ENCODE data around the gene JAZF1.

Gene JAZF1

GRCh38 chr7:28008171-28008570 lies 172.4 kb downstream of the JAZF1 start:
- DNase-seq (ENCODE audit: low spot score) = no peak

DNA sequence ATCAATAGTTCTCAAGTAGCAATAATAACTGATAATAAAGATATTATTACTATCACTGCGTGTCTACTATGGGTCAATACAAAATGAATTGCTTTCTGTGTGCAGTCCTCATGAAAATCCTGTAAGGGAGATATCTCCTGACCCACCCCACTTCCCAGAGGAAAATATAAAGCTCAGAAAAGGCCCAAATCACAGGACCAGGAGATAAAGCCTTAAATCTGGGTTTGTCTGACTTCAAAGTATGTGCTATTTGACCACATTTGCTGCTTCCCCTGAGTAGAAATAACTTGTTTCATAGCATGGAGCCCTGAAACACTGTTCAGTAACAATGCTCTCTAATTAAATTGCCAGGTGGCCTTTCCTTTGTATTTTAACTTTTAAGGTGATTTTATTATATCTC lies 174.1 kb downstream of the JAZF1 start:
- no peak for DNase-seq (ENCODE audit: low spot score)

- DNase-seq (ENCODE audit: low spot score) = no peak
Measured at GRCh38 chr7:28005847-28006231, 174.8 kb downstream of the JAZF1 start.

GRCh38 chr7:28005075-28005846 lies 175.3 kb downstream of the JAZF1 start:
- no peak for DNase-seq (ENCODE audit: low spot score)

DNA sequence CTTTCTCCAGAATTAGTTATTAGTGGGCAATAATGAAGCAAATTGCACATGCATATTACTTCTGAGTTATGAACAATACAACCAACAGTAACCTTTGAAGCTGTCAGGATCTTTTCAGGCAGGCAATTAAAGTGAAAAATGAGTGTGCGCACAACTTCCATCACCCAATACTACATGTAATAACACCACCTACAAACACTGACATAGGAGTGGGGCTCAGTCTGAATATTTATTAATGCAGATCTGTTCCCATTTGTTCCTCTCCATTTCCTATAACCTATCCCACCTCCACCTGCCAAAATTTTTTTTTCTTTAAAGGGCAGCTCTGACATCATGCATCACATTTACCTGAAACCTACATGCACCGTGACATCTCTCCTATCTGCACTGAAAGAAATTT lies 177.2 kb downstream of the JAZF1 start:
- no peak for DNase-seq (ENCODE audit: low spot score)

DNA sequence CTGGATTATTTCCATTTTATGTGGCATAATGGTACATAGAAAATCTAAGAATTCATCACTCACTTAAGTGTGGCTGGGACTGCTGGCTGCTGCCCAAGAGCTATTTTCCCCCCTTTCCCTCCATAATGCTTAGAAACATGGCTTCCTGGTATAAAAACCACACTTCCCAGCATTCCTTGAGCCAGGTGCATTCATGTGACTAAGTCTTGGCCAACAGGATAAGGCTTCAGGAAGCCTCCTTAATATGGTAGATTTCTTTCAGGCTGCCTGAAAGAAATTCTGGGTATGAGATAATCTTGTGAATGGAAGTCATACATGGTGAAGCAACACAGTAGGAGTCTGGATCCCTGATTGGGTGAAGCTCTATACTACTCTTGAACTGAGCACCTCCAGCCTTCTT lies 178.0 kb downstream of the JAZF1 start:
- DNase-seq (ENCODE audit: low spot score) = peak; percentile 17

DNA sequence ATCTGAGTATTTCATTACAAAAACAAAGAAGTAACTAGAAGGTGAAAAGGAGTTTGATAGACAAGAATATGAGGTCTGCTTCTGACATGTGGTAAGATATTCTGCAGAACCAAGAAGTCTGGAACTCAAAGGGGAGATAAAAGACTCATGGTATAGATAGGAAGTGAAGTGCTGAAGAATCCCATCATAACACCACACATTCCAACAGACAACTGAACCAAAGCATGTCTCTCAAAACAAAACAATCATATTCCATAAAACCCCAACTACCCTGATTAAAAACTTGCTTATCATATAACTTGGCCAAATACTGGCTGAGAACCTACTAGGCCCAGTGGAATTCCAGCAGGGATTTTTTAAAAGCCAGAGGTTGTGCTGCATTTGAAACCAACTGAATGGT lies 178.7 kb downstream of the JAZF1 start:
- DNase-seq (ENCODE audit: low spot score) = no peak

DNA sequence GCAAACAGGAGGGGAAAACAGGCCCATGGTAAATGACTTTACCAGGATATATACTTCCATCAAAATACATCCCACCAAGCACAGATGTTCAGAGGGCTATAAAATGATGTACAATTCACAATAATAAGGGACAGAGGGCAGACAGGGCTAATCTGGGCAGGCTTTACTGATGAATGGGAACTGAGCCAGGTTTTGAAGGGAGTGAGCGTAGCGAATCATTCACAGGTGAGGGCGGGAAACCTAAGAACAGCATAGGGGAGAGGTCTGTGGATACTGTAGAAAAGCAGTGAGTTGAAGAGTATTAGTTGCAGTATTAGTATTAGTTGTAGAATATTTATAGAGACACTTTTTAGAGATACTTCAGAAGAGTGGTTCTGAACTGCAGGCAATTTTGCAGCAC lies 180.8 kb downstream of the JAZF1 start:
- no peak for DNase-seq (ENCODE audit: low spot score)

DNA sequence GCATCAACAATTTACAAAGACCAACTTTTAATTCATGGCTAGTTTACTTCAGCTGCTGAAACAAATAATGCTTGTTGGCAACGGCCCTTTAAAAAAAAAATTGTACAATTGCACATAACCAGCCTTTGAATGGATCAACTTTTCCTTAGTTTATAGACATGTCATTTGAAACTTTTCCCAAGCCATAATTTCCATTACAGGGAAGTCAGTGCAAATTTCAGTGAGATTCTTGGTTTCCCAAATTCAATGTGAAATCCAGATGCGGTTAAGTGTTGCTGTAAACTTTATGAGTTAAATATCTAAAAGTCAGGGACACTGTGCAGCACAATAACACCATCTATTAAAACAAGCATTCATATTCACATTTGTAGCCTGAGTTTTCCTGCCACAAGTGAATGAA lies 182.2 kb downstream of the JAZF1 start:
- DNase-seq (ENCODE audit: low spot score) = no peak

DNA sequence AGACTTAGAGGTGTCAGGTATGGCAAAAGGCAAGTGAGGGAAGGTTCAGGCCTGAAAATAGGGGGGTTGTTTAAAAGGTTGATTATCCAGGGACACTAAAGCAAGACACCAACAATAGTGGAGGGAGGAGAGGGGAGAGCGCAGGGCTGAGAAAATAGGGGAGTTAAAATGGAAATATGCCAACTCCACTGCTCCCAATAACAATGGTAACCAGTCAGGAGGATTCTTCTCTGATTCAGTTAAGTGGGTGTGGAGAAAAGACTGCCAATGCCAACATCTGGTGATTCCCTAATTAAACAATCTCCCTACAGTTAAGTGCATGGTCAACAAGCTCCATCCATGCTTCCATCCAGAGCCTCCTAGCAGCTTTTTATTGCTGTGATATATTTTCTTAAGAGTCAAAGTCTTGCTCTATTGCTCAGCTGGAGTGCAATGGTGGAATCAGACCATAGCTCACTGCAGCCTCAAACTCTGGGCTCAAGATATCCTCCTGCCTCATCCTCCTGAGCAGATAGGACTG lies 183.3 kb downstream of the JAZF1 start:
- no peak for DNase-seq (ENCODE audit: low spot score)

DNA sequence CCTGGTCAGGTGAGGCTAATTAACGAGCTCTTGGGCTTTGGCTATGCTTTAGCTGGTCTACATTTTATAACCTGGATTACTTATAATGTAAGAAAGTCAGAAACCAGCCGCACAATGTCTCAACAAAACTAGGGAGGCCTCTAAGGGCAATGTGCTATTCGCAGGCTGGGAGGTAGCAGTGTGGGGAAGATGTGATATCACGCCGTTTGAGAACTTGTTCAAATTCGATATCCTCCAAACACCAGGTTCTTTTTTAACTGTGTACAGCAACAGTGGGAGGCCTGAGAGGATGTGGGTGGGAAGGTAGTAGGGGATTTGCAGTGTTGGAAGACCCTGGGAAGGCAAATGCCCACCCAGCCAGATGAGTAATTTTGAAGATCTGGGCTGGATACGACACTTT lies 184.5 kb downstream of the JAZF1 start:
- no peak for DNase-seq (ENCODE audit: low spot score)

GRCh38 chr7:27995228-27995627 lies 185.4 kb downstream of the JAZF1 start:
- no peak for DNase-seq (ENCODE audit: low spot score)

- peak; percentile 82 for DNase-seq (ENCODE audit: low spot score)
Measured at GRCh38 chr7:27994639-27995038, 186.0 kb downstream of the JAZF1 start.

DNA sequence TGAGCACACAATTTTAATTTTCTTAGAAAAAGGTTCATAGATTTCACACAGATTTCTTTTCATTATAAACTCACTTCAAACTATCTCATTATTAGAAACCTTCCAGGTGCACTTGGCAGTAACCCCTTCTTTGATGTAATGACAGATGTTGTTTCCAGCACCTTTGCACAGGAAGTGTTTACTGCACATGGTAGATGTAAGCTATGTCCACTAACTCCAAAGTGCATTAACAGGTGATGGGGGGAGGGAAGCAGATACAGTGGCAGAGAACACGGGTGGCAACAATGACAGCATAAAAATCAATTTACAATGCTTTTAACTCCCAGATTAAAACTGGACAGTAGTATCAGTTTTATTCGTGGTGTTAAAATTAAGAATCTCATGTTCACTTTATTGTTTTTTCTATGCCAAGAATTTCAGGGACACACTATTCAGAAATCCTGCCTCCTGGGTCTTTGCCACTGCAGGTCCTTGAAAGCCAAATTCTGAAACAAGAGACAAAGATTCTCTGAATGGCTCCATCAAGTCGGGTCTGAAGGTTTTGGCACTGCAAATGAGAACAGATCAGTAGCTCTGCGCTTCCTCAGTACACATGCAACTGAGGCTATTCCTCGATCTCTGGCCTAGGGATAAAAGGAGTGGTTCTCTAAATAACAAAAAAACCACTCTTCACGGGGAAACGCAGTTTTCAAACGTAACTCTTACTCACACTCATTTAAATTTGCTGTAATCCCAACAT lies 187.7 kb downstream of the JAZF1 start:
- DNase-seq (ENCODE audit: low spot score) = peak; percentile 31

- DNase-seq (ENCODE audit: low spot score) = no peak
Measured at GRCh38 chr7:27992097-27992496, 188.5 kb downstream of the JAZF1 start.

DNA sequence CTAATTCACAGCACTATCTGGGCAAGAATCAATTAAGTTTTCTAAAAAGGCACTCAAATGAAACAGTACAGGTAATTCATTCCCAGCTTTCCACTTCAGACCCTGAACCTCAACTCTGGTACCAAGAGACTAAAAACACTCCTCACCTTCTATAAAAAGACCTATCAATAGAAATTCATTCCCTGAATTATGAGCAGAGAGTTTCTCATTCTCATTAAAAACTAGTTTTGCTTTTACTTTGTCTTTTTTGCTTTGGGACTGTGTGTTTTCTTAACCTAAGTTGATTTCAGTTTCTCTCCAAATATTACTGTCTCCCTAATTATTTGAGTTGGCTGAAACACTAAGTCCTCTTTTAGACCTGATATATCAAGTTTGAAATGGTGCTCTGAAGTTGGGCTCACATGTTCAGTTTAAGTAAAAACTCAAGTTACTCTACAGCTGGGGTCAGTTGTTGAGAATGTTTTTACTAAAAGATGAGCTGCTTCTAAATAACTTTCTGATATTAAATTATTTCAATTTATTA lies 189.5 kb downstream of the JAZF1 start:
- DNase-seq (ENCODE audit: low spot score) = no peak

DNA sequence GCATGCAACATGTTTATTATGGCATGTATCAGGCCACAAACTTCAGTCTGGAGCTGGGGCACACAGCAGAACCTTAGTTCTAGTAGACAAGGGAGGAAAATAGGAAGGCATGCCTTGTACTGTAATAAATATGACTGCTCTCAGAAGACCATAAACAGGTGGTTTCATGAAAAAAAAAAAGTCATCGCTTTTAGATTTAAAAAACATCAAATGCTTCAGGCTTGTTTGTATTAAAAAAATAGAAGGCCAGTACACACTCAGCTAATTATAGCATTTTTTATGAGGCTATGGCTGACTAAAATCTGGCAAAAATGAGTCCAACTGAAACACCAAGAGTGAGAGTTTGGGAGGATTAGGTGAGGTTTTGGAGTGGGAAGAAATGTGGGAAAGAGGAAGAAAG lies 204.1 kb downstream of the JAZF1 start:
- no peak for DNase-seq (ENCODE audit: low spot score)

- DNase-seq (ENCODE audit: low spot score) = no peak
Measured at GRCh38 chr7:27973625-27974024, 207.0 kb downstream of the JAZF1 start.

GRCh38 chr7:27972276-27972675 lies 208.3 kb downstream of the JAZF1 start:
- no peak for DNase-seq (ENCODE audit: low spot score)

GRCh38 chr7:27971171-27971812 lies 209.3 kb downstream of the JAZF1 start:
- no peak for DNase-seq (ENCODE audit: low spot score)

DNA sequence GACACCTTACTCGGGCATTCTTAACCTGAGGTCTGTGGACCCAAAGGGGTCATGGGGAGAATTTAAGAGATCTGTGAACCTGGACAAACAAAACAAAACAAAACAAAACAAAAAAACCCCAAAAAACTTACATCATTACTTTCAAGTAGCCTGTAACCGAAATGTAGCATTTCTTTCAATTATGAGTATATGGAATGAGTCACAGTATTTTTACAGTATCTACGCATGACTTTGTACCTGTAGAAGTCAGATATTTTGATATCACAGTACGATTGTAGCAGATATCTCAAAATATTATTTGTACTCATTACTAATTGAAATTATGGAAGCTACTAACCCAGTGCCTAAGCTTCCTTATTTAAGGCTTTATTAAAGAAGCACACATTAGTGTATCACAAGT lies 210.2 kb downstream of the JAZF1 start:
- no peak for DNase-seq (ENCODE audit: low spot score)

DNA sequence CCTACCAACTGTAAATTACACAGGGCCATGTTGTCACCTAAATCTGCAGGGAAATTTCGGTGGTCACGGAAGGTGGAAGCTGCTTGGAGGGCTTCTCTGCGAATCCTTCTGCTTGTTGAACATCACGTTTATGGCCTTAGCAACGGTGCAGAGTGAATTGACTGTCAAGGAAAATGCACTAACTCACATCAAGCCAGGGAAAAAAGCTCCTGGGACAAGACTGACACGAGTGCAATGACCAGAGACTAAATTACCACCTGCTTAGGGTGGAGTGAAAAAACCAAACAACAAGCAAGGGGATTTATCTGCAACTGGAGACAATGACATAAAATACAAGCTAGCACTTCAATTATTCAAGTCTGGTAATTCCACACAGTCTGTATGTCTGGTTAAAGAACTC lies 211.2 kb downstream of the JAZF1 start:
- no peak for DNase-seq (ENCODE audit: low spot score)

DNA sequence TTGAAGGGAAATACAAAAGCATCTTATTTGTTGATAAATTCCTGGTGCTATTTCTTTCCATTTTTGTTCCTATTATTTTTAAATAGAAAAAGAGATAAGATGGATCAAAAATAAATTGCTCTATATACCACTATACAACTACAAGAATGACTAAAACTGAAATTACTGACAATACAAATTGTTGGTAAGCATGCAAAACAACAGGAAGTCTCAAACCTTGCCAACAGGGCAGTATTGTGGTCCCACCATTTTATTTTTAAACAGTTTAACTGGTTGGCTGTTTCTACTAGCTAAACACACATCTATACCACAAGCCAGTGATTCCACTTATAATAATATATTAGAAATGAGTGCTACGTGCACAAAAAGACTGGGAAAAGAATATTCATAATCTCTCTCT lies 213.0 kb downstream of the JAZF1 start:
- no peak for DNase-seq (ENCODE audit: low spot score)

All from SW480 (cell line).